UCSD-AML1 (cell line): ENCODE data around the gene FURIN.
"Not testable (repeated sequence)": the region's sequence is repeated elsewhere in the genome, so short reads cannot be mapped to it uniquely, and the experiment has no call there.

Experiments
- DNase-seq: peaks from one replicate; lab custom pipeline; 2025; ENCODE audit not compliant: unreplicated experiment; lab: John Stamatoyannopoulos, UW

The FURIN gene

DNA sequence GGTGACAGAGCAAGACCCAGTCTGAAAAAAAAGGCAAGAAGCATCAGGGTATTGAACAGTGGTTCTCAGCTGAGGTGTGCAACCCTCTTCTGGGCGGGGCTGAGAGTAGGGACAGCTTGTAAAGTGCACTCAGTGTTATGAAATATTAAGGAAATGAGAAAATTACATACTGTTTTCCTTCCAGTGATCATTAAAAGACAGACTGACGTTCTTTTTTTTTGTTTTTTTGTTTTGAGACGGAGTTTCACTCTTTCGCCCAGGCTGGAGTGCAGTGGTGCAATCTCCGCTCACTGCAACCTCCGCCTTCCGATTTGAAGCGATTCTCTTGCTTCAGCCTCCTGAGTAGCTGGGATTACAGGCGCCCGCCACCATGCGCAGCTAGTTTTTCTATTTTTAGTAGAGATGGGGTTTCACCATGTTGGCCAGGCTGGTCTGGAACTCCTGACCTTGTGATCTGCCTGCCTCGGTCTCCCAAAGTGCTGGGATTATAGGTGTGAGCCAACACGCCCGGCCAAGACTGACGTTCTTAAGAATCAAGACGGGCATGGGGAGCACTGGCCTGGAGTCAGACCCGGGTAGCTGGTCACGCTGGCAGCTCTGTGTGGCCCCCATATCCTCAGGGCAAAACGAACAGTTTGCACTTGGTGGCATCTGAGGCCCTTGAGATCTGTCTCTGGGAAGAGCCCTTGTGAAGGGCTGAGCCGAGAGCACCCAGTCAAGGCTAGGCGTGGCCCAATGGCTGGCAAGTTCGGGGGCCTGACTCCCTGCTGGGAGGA, 46.1 kb downstream of the FURIN start:
- no peak for DNase-seq

DNA sequence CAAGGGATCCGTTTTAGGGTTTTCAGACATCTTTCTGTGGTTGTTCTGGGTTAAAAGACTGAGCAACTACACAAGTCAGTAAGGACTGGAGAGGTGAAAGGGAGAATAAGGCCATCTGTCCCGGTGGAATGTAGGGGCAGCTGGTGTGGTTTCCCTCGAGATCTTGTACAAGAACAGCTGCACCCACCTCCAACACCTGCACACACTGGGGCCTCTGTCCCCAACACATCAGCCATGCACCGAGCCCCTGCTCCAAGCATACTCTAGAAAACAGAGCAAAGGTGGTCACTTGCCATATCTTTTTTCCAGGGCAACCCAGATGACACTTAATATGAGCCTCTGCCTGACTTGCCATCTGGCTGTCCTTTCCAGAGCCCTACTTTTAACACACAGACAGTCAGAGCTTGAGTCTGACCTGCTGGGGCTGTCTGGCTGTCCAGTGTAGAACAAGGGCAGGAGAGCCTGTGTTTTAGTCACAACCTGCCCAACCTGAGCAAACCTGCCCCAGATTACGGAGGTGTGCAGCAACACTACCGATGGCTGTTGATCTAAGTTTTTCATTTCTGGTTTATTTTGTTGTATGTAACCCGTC, 46.9 kb downstream of the FURIN start:
- no peak for DNase-seq

DNA sequence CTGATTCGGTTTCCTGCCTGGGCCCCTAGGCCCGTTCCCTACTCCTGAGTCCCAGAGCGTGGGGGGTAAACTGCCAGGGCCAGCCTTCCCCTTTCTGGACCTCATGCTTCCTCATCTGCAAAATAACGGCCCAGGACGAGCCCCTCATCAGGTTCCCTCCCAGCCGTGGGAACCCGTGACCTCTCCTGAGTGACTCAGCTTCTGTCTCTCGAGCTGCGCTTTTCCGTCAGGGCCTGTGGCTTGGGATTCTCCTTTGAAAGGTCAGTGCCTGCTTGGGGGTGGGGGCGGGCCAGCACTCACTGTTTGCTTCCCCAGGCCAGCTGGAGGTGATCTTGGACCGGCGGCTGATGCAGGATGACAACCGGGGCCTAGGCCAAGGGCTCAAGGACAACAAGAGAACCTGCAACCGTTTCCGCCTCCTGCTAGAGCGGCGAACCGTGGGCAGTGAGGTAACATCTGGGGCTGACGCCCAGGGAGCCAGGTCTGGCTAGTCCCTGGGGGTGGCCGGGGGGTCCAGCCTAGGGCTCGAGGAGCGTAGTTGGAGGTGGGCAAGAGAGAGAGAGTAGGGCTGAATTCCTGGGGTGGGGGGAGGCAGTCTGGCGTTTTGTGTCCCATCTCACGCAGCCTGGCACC, 47.5 kb downstream of the FURIN start:
- DNase-seq: peak; percentile 63

DNA sequence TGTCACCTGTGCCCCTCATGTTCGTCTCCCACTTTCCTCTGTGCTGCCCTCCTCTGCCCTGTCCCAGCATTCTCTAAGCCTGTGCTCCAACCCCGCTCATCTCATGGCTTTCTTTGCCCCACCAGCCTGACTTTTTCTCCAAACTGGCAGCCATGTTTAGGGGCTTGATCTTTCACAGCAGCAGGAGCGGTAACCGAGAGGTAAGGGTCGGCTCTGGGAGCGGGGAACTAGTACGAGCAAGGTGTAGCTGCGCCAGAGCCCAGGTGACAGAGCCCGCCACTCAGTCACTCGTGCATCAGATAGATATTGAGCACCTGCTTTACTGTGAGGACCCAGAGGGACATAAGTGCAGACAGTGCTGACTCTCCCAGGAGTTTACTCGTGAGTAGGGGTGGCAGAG, 48.1 kb downstream of the FURIN start:
- no peak for DNase-seq

DNA sequence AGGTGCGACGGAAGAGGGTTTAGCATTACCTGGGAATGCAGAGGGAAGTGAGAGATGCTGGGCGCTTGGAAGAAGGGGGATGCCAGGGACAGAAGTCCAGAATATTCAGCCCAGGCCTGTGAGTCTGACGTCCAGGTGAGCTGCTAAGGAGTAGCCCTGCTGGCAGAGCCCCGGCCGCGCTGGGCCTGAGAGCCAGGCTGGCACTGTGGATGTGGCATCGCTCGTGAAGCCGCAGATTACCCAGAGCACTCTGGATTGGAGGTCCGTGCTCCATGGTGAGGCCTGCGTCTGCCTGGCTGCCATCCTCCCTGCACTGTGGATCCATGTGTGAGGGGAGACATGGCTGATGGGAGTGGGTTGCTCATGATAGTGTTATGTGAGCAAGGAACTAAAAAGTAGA, 49.2 kb downstream of the FURIN start:
- no peak for DNase-seq

DNA sequence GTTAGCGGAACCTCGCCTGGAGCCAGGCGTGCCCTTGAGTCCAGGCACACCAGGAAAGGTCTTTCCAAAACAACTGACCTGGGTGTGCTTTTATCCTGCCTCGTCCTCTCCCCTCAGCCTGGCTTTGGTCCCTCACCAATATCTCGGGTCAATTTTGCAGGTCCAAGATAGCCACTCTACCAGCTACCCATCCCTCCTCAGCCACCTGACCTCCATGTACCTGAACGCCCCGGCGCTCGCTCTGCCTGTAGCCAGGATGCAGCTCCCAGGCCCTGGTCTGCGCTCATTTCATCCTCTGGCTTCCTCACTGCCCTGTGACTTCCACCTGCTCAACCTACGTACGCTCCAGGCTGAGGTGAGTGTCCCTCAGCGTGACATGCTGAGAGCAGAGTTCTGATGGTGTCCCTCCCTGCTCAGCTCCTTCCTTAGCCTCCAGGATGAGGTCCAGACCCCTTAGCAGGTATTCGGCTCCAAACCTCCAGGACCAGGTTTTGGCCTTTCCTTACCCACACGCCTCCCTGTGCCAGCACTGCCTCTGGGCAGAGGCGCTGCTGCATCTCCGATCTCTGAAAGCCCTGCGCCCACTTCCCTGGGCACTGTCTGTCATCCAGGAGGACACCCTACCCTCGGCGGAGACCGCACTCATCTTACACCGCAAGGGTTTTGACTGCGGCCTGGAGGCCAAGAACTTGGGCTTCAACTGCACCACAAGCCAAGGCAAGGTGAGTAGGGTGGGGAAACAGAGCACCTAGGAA, 49.8 kb downstream of the FURIN start:
- DNase-seq: no peak

DNA sequence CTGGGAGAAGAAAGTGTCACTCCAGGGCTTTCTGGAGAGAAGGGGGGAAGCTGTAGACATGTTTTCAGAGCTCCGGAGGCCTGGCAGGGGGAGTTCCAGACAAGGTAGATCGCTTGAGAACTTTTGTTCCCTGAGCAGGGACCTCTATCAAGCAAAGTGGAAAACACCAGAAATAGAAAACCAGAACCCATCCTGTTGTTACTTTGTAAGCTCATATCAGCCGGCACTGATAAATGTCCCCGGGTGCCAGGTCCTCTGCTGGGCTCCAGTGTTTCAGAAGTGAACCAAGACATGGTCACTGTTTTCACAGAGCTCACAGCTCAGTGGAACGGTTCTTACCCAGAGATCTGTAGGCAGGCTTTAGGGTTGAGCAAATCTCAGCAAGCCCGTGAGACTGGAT, 50.4 kb downstream of the FURIN start:
- DNase-seq: no peak

DNA sequence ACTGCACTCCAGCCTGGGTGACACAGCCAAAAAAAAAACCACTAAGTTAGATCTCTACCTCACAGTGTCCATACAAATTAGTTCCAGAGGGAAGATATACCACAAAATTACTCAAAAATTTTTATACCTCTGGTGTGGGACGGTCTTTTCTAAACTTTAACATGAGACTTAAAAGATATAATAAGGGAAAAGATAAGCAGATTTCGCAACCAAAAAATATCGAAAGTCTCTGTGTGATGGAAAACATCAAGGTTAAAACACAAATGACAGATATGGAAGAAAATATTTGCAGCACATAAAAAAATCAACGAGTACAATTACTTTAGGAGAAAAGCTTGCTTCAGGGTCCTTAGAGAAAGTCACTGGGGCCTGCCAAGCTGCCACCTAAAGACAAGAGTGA, 53.5 kb downstream of the FURIN start:
- DNase-seq: no peak

DNA sequence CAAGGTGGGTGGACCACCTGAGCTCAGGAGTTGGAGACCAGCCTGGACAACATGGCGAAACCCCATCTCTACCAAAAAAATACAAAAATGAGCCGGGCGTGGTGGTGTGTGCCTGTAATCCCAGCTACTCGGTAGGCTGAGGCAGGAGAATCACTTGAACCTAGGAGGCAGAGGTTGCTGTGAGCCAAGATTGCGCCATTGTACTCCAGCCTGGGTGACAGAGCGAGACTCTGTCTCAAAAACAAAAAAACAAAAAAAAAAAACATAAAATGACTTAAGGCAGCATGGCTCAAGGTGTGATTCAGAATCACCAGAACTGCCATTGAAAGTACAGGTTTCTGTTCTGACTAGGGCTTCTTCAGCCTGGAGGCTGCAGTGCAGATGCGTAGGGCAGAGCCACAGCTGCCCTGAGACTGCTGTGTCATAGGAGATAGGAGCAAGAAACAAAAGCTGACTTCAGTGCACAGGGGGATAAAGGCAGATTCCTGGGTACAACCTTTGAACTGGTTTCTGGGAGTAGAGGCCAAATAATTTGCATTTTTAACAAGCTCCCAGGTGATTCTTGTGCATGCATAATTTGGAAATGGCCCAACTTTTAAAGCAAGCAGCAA, 54.4 kb downstream of the FURIN start:
- not testable (repeated sequence) for DNase-seq

DNA sequence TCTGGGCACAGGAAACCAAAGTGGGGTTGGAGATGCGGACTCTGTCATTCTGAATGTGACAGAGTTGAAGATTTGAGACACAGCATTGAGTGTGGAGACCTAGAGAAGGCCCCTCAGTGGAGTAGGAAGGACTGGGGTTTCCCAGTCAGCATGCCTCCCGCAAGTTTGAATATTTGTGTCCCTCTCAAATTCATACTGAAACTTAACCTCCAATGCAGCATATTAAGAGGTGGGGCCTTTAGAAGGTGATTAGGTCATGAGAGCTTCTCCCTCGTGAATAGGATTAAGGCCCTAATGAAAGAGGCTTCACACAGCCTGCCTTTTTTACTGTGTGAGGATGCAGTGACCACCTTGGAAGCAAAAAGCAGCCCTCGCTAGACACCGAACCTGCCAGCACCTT, 56.0 kb downstream of the FURIN start:
- no peak for DNase-seq

DNA sequence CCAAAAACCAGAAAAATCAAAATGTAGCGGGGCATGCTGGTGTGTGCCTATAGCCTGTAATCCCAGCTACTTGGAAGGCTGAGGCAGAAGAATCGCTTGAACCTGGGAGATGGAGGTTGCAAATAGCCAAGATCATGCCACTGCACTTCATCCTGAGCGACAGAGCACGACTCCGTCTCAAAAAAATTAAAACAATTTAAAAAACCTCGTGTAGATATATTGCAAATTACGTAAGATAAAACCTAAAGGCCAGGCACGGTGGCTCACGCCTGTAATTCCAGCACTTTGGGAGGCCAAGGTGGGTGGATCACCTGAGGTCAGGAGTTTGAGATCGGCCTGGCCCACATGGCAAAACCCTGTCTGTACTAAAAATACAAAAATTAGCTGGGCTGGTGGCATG, 58.4 kb downstream of the FURIN start:
- DNase-seq: not testable (repeated sequence)

DNA sequence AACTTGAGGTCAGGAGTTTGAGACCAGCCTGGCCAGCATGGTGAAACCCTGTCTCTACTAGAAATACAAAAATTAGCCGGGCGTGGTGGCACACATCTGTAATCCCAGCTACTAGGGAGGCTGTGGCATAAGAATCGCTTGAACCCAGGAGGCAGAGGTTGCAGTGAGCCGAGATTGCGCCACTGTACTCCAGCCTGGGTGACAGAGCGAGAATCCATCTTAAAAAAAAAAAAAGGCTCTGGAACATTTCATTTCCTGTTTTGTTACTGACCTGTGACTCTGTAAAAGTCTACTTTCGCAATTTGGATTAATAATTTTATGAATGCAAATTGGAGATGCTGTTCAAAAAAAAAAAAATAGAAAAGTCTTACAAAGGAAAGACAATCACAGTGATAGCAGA, 59.7 kb downstream of the FURIN start:
- not testable (repeated sequence) for DNase-seq

DNA sequence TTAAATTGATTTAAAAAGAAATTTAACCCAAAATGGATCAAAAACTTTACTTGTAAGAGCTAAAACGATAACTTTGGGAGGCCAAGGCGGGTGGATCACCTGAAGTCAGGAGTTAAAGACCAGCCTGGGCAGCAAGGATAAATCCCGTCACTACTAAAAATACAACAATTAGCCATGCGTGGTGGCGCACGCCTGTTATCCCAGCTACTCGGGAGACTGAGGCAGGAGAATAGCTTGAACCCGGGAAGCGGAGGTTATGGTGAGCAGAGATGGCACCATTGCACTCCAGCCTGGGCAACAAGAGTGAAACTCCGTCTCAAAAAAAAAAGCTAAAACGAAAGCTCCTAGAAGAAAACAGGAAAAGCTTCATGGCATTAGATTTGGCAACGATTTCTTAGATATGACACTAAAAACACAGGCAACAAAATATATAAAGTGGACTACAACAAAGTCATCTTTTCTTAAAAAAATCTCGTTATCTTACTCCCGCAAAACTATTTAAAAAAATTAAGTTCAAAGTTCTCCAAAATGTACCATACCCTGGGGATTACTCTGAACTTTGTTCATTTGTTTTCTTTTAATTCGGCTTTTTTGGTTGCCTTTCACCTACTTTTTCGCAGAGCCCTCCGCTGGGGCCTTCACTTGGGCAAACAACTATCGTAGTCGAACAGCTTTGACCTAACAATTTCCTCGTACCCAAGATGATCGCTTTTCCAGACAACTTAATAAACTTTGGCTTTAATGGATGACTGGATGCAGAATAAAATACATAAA, 61.0 kb downstream of the FURIN start:
- no peak for DNase-seq

DNA sequence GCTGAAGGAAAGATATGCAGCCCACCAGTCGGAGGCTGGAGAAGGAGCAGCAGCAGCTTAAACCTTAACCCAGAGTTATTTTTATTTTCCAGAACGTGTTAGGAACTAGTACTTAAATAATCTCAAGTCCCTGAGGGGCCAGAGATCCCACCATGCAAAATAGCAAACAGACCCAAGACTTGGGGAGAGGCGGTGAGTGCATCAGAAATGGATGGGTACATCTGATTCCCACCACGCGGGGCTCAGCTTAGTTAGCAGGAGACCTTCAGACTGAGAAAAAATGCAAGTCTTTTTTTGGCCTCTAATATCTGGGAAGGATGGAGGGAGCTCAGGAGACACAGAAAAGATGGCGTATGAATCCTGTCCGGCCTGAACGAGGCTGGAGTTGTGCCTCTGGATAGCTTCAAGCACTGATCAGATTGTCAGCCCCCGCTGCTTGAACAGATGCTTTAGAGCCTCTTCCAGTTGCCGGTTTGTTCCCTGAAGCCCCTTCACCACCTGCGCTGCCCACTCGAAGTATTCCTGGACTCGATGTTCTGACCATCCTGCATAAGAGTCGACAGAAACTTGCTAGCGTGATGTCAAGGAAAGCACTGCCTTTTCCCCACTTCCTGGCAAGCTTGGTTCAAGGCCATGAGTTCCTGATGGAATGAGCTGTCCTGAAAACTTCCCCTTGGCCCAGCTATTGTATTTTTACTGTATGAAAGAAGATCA, 62.6 kb downstream of the FURIN start:
- no peak for DNase-seq

DNA sequence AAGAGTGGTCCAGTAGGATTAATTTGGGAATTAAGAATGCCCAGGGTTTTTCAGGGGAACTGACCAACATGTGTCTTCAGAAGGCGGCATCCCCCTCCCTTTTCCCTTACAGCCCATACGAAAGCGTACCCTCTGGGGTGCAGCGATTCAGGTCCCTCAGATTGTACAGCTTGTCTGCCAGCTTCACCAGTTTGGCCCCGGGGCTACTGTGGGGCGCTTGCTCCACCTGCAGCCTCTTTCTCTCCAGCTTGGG, 63.1 kb downstream of the FURIN start:
- DNase-seq: no peak

DNA sequence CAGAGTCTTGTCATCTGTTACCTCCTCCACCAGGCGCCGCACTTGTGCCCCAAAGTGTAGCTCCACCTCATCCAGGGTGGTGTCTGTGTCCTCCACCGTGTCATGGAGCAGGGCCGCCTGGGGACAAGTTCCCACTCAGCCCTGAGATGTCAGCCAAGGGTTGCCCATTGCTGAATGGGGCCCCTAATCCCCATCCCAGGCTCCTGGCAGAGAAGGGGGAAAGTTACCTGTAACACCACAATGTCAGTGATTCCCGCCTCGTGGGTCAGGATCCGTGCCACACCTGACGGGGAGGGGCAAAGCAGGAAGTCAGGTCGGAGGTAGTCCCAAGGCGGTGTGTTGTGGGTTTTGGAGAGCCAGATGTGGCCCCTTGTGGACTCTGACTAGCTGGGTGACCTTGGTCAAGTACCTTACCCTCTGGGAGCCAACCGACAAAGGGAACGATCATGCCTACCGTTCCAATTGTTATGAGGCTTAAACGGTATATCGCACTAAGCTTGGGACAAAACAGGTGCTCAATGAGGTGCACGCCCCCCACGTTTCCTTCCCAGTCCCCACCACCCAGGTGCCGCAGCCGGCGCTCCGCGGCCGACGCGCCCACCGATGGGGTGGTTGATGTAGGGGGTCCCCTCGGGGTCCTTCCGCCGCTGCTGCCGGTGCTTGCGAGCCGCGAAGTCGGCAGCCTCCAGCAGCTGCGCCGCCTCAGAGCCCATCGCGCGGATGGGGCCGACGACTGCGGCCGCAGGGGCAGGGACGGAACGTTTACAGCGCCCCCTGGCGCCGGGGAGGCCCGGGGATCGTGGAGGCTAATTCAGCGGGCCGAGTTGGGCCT, 63.7 kb downstream of the FURIN start, which contains the start of gene HDDC3:
Gene HDDC3, minus strand, starts transcription at position 722 of the 832 bp plus-strand sequence. Its CDS starts 9 bp downstream, at position 713.
- peak; percentile 91 for DNase-seq

DNA sequence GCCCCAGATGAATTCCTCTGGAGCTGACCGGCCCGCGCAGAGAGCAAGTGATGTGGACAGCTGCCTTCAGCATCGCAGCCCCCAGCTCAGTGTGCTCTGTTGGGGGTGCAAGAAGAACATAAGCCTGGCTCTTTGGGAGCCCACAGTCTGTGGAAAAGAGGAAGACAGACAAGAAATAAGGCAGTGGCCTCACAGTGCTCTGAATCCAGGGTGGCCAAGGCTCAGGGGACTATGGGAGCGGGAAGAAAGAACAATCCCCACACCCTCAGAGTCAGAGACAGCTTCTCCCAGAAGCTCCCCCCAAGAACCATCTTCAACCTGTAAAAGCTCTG, 64.2 kb downstream of the FURIN start:
- no peak for DNase-seq
